HCT116 (cell line): ENCODE data around the gene HHIPL1. TPM values are rescaled to one million over a fixed set of nuclear protein-coding genes. Genes with fewer than 3 reads are reported as not detected.

Experiments used
- ATAC-seq: fragments of 200-7000 bp; cut with Tn5 transposase; 2 replicates; pipeline ENCODE4 v1.9.1; 2020; ENCODE audit warnings: mild to moderate bottlenecking, moderate library complexity
- BruUV-seq: library from RNA; stranded (reverse); fragments of 400-500 nt; replicated peaks from 2 replicates; lab custom pipeline; 2021; lab: Mats Ljungman, UMichigan
- CTCF ChIA-PET: fragments of 300-600 bp; sonication (Branson Sonifier 250); formaldehyde crosslinking; loops from one replicate; lab custom pipeline; 2021; ENCODE audit warnings: antibody characterized with exemption; lab: Charles Lee
- POLR2A ChIA-PET: fragments of 300-600, 350-600 bp; sonication (Branson Sonifier 250); formaldehyde crosslinking; loops from one replicate; lab custom pipeline; 2021; ENCODE audit warnings: antibody characterized with exemption; lab: Charles Lee
- RAD21 ChIA-PET, 2 experiments: fragments of 300-600 bp; sonication (Branson Sonifier 250); formaldehyde crosslinking; loops; one replicate each; lab custom pipeline; 2023; ENCODE audit warnings: low total read pairs in 2 of 2; ENCODE audit not compliant: uncharacterized antibody in 2 of 2, unreplicated experiment in 2 of 2, low non-redundant PET in 1 of 2; lab: Charles Lee
- DNase-seq: peaks from one replicate; pipeline ENCODE4 v3.0.0-alpha.2; 2010; ENCODE audit warnings: low read depth, low spot score
- H2AFZ ChIP-seq: fragments of 200-600 bp; shearing (Covaris generic), sonication (generic); 2 replicates; pipeline ENCODE4 v1.6.1; 2017; ENCODE audit warnings: low read depth, mixed run types, mixed read lengths, antibody characterized with exemption, low read length; ENCODE audit not compliant: poor library complexity, severe bottlenecking
- H3K27ac ChIP-seq: 2 replicates; pipeline ENCODE4 v1.5.1; 2012; ENCODE audit warnings: low read depth, low read length
- H3K27me3 ChIP-seq: fragments of 200-600 bp; sonication (generic); 2 replicates; pipeline ENCODE4 v1.6.1; 2016; ENCODE audit warnings: mixed run types, low read length, mixed read lengths; ENCODE audit not compliant: insufficient read depth
- H3K36me3 ChIP-seq, 2 experiments: fragments of 200-500 bp in 1 of 2; fragments of 200-600 bp in 1 of 2; sonication (Bioruptor generic) in 1 of 2; sonication (generic) in 1 of 2; 2 replicates each; pipeline versions ENCODE4 v1.5.1 to v1.6.1; 2014 to 2016; ENCODE audit warnings: low read length in 2 of 2, inconsistent platforms in 1 of 2, mixed read lengths in 1 of 2, mixed run types in 1 of 2; ENCODE audit not compliant: insufficient read depth in 2 of 2, control insufficient read depth in 1 of 2
- H3K4me1 ChIP-seq, 2 experiments: fragments of 200-600 bp in 1 of 2; sonication (generic) in 1 of 2; 2 replicates each; pipeline versions ENCODE4 v1.5.1 to v1.6.1; 2012 to 2017; ENCODE audit warnings: low read length in 2 of 2, inconsistent platforms in 1 of 2, mild to moderate bottlenecking in 1 of 2, mixed read lengths in 1 of 2, mixed run types in 1 of 2, moderate library complexity in 1 of 2; ENCODE audit not compliant: insufficient read depth in 2 of 2, control insufficient read depth in 1 of 2
- H3K4me2 ChIP-seq: fragments of 200-600 bp; sonication (generic); 2 replicates; pipeline ENCODE4 v1.6.1; 2017; ENCODE audit warnings: mixed run types, low read length, mixed read lengths
- H3K4me3 ChIP-seq, 2 experiments: fragments of 200-600 bp in 1 of 2; sonication (generic) in 1 of 2; replicated peaks in 1 of 2; 2 replicates each; pipeline ENCODE4 v1.5.1; 2011 to 2016; ENCODE audit warnings: low read length in 2 of 2, control low read depth in 1 of 2, low read depth in 1 of 2, mild to moderate bottlenecking in 1 of 2, mixed read lengths in 1 of 2, mixed run types in 1 of 2
- H3K79me2 ChIP-seq: fragments of 200-600 bp; sonication (generic); 2 replicates; pipeline ENCODE4 v1.6.1; 2017; ENCODE audit warnings: mild to moderate bottlenecking, mixed run types, low read length, moderate library complexity, mixed read lengths; ENCODE audit not compliant: insufficient read depth
- H3K9ac ChIP-seq: fragments of 200-600 bp; sonication (generic); 2 replicates; pipeline ENCODE4 v1.6.1; 2016; ENCODE audit warnings: low read length, mixed read lengths
- H3K9me2 ChIP-seq: fragments of 200-600 bp; sonication (generic), shearing (Covaris generic); 2 replicates; pipeline ENCODE4 v1.6.1; 2017; ENCODE audit warnings: mixed run types, mild to moderate bottlenecking, moderate library complexity; ENCODE audit not compliant: insufficient read depth
- H3K9me3 ChIP-seq, 2 experiments: fragments of 200-500 bp in 1 of 2; fragments of 200-600 bp in 1 of 2; sonication (Bioruptor generic) in 1 of 2; sonication (generic) in 1 of 2; 2 replicates each; pipeline ENCODE4 v1.6.1; 2014 to 2017; ENCODE audit warnings: low read length in 2 of 2, mixed read lengths in 2 of 2, inconsistent platforms in 1 of 2, low read depth in 1 of 2, mild to moderate bottlenecking in 1 of 2, mixed run types in 1 of 2, moderate library complexity in 1 of 2; ENCODE audit not compliant: control insufficient read depth in 1 of 2, insufficient read depth in 1 of 2
- H4K20me1 ChIP-seq: fragments of 200-600 bp; sonication (generic), shearing (Covaris generic); 2 replicates; pipeline ENCODE4 v1.6.1; 2017; ENCODE audit warnings: mixed run types, mild to moderate bottlenecking, moderate library complexity; ENCODE audit not compliant: insufficient read depth
- EZH2 ChIP-seq: fragments of 200-600 bp; sonication (generic); IDR thresholded peaks from 2 replicates; pipeline ENCODE4 v1.6.1; 2017; ENCODE audit warnings: antibody characterized with exemption, mixed run types
- MAX ChIP-seq: IDR thresholded peaks from 2 replicates; pipeline ENCODE4 v1.6.1; 2012
- POLR2A ChIP-seq: IDR thresholded peaks from 2 replicates; pipeline ENCODE4 v1.7.0; 2011; ENCODE audit warnings: borderline replicate concordance; ENCODE audit not compliant: insufficient read depth, insufficient read length; ENCODE audit errors: extremely low read depth
- SP1 ChIP-seq: IDR thresholded peaks from 2 replicates; pipeline ENCODE4 v1.6.1; 2012; ENCODE audit warnings: low read depth
- SRF ChIP-seq: IDR thresholded peaks from 2 replicates; pipeline ENCODE4 v1.6.1; 2012; ENCODE audit warnings: low read depth
- TCF7L2 ChIP-seq: IDR thresholded peaks from 2 replicates; pipeline ENCODE4 v1.7.0; 2011; ENCODE audit warnings: borderline replicate concordance, inconsistent platforms; ENCODE audit not compliant: insufficient read depth, insufficient read length; ENCODE audit errors: extremely low read depth
- YY1 ChIP-seq: IDR thresholded peaks from 2 replicates; pipeline ENCODE4 v1.6.1; 2011; ENCODE audit warnings: low read length, low read depth, moderate library complexity, mild to moderate bottlenecking; ENCODE audit not compliant: insufficient replicate concordance; ENCODE audit errors: extremely low read depth
- intact Hi-C: fragments of 100-400 bp; cut with micrococcal nuclease; formaldehyde crosslinking; loops from 2 replicates; pipeline ENCODE4 v1.10.0; 2022
- total RNA-seq: library from RNA; stranded (reverse); gene quantifications from one replicate; pipeline ENCODE4 v1.2.1, GENCODE V29; 2021; ENCODE audit not compliant: unreplicated experiment
- TF ChIP-seq, protein P1 (sequence below): IDR thresholded peaks from 2 replicates; pipeline ENCODE4 v1.6.1; 2012
- TF ChIP-seq, protein P2 (sequence below): IDR thresholded peaks from 2 replicates; pipeline ENCODE4 v1.6.1; 2012; ENCODE audit warnings: low read depth

HHIPL1 gene
- total RNA-seq, 1 experiment from 2014 or later: not detected

- intact Hi-C loops: no loop called here
Observed at GRCh38 chr14:99699861-99700260, 54.9 kb downstream of the HHIPL1 start.

More at GRCh38 chr14:99699861-99700260, 54.9 kb downstream of the HHIPL1 start:
- no peak for ATAC-seq
- Histone ChIP-seq H3K4me2 (no peak overlapping the region), H3K27ac (no peak overlapping the region), H3K9me2 (no peaks in the 10 kb centered on the region), H3K4me1 (no peaks in the 10 kb centered on the region), H2AFZ (no peak overlapping the region), H3K79me2 (no peaks in the 10 kb centered on the region), H3K9me3 (peaks cover 11 to 12% of the 10 kb centered on the region in 2 experiments; a peak in 2 of 4 replicates), H4K20me1 (no peaks in the 10 kb centered on the region), H3K4me3 (no peak overlapping the region), H3K27me3 (no peaks in the 10 kb centered on the region), H3K36me3 (no peaks in the 10 kb centered on the region), H3K9ac (no peak overlapping the region)
- ChIA-PET POLR2A (no interaction called here), CTCF (no interaction called here), RAD21 (no interaction called here)
- no peak for DNase-seq
- TF ChIP-seq YY1 (no peak), POLR2A (no peak), SP1 (no peak), TCF7L2 (no peak), EZH2 (no peak), SRF (no peak), MAX (no peak)
- TF ChIP-seq, protein P1, sequence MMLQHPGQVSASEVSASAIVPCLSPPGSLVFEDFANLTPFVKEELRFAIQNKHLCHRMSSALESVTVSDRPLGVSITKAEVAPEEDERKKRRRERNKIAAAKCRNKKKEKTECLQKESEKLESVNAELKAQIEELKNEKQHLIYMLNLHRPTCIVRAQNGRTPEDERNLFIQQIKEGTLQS: no peak
- TF ChIP-seq, protein P2, sequence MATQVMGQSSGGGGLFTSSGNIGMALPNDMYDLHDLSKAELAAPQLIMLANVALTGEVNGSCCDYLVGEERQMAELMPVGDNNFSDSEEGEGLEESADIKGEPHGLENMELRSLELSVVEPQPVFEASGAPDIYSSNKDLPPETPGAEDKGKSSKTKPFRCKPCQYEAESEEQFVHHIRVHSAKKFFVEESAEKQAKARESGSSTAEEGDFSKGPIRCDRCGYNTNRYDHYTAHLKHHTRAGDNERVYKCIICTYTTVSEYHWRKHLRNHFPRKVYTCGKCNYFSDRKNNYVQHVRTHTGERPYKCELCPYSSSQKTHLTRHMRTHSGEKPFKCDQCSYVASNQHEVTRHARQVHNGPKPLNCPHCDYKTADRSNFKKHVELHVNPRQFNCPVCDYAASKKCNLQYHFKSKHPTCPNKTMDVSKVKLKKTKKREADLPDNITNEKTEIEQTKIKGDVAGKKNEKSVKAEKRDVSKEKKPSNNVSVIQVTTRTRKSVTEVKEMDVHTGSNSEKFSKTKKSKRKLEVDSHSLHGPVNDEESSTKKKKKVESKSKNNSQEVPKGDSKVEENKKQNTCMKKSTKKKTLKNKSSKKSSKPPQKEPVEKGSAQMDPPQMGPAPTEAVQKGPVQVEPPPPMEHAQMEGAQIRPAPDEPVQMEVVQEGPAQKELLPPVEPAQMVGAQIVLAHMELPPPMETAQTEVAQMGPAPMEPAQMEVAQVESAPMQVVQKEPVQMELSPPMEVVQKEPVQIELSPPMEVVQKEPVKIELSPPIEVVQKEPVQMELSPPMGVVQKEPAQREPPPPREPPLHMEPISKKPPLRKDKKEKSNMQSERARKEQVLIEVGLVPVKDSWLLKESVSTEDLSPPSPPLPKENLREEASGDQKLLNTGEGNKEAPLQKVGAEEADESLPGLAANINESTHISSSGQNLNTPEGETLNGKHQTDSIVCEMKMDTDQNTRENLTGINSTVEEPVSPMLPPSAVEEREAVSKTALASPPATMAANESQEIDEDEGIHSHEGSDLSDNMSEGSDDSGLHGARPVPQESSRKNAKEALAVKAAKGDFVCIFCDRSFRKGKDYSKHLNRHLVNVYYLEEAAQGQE: no peak
- BruUV-seq: no TSS peak
